ENCODE results near the gene AP4B1.
"Not testable (repeated sequence)": the region's sequence is repeated elsewhere in the genome, so short reads cannot be mapped to it uniquely, and the experiment has no call there.

The AP4B1 gene

GRCh38 chr1:113855630-113856400 lies 48.8 kb downstream of the AP4B1 start:
- DNase-seq = no peak

- no peak for DNase-seq
Measured at GRCh38 chr1:113854234-113854633, 50.4 kb downstream of the AP4B1 start.

GRCh38 chr1:113852694-113853093 lies 51.9 kb downstream of the AP4B1 start:
- DNase-seq = not testable (repeated sequence)

- no peak for DNase-seq
Measured at GRCh38 chr1:113850127-113850796, 54.3 kb downstream of the AP4B1 start.

GRCh38 chr1:113849072-113849471 lies 55.5 kb downstream of the AP4B1 start:
- DNase-seq = no peak

GRCh38 chr1:113846391-113847035 lies 58.1 kb downstream of the AP4B1 start:
- no peak for DNase-seq

Data from stimulated activated CD4-positive, alpha-beta T cell treated with anti-CD3 and anti-CD28 coated beads, Interleukin-4, amount 100 ng/mL, for 24 hours (primary cell).